ENCODE results near the gene PRKAR1B.

PRKAR1B gene

GRCh38 chr7:506391-506831 lies 220.7 kb downstream of the PRKAR1B start:
- Mint-ChIP-seq H3K4me3 (no peak overlapping the region), H3K9me3 (no peaks in the 10 kb centered on the region), H3K27me3 (peaks cover 10% of the 10 kb centered on the region), H3K36me3 (ENCODE audit: low read depth) (no peaks in the 10 kb centered on the region), H3K27ac (no peak overlapping the region), H3K4me1 (ENCODE audit: low read depth) (no peaks in the 10 kb centered on the region)
- intact Hi-C loops (cut with micrococcal nuclease): no loop called here

- intact Hi-C loops (cut with micrococcal nuclease): no loop called here
- Mint-ChIP-seq H3K4me3 (no peak overlapping the region), H3K4me1 (ENCODE audit: low read depth) (no peaks in the 10 kb centered on the region), H3K27ac (no peak overlapping the region), H3K36me3 (ENCODE audit: low read depth) (no peaks in the 10 kb centered on the region), H3K9me3 (no peaks in the 10 kb centered on the region), H3K27me3 (peaks cover 8% of the 10 kb centered on the region)
Measured at GRCh38 chr7:505171-505570, 221.9 kb downstream of the PRKAR1B start.

GRCh38 chr7:504221-505111 lies 222.6 kb downstream of the PRKAR1B start:
- H3K27me3 Mint-ChIP-seq: peaks cover 3% of the 10 kb centered on the region

GRCh38 chr7:503575-504111 lies 223.4 kb downstream of the PRKAR1B start:
- H3K36me3 Mint-ChIP-seq (ENCODE audit: low read depth): no peaks in the 10 kb centered on the region

More at GRCh38 chr7:504221-505111, 222.6 kb downstream of the PRKAR1B start:
- Mint-ChIP-seq H3K27ac (no peak overlapping the region), H3K4me1 (ENCODE audit: low read depth) (no peaks in the 10 kb centered on the region), H3K36me3 (ENCODE audit: low read depth) (no peaks in the 10 kb centered on the region), H3K9me3 (no peaks in the 10 kb centered on the region), H3K4me3 (no peak overlapping the region)
- intact Hi-C loops (cut with micrococcal nuclease): no loop called here

GRCh38 chr7:502296-502695 lies 224.8 kb downstream of the PRKAR1B start:
- Mint-ChIP-seq H3K27me3 (no peaks in the 10 kb centered on the region), H3K9me3 (no peaks in the 10 kb centered on the region)
- intact Hi-C loops (cut with micrococcal nuclease): no loop called here

More at GRCh38 chr7:503575-504111, 223.4 kb downstream of the PRKAR1B start:
- Mint-ChIP-seq H3K4me1 (ENCODE audit: low read depth) (no peaks in the 10 kb centered on the region), H3K9me3 (no peaks in the 10 kb centered on the region), H3K4me3 (no peak overlapping the region), H3K27ac (no peak overlapping the region), H3K27me3 (peaks cover 3% of the 10 kb centered on the region)
- intact Hi-C loops (cut with micrococcal nuclease): no loop called here

GRCh38 chr7:501526-501925 lies 225.6 kb downstream of the PRKAR1B start:
- Mint-ChIP-seq H3K4me3 (no peak overlapping the region), H3K9me3 (no peaks in the 10 kb centered on the region), H3K36me3 (ENCODE audit: low read depth) (no peaks in the 10 kb centered on the region), H3K27me3 (no peaks in the 10 kb centered on the region), H3K4me1 (ENCODE audit: low read depth) (no peaks in the 10 kb centered on the region), H3K27ac (no peak overlapping the region)
- intact Hi-C loops (cut with micrococcal nuclease): no loop called here

More at GRCh38 chr7:502296-502695, 224.8 kb downstream of the PRKAR1B start:
- no peaks in the 10 kb centered on the region for H3K36me3 Mint-ChIP-seq (ENCODE audit: low read depth)
- H3K4me1 Mint-ChIP-seq (ENCODE audit: low read depth): no peaks in the 10 kb centered on the region
- H3K27ac Mint-ChIP-seq: no peak overlapping the region
- H3K4me3 Mint-ChIP-seq: no peak overlapping the region

GRCh38 chr7:500521-501420 lies 226.3 kb downstream of the PRKAR1B start:
- no peak overlapping the region for H3K27ac Mint-ChIP-seq
- no peaks in the 10 kb centered on the region for H3K27me3 Mint-ChIP-seq
- no peaks in the 10 kb centered on the region for H3K36me3 Mint-ChIP-seq (ENCODE audit: low read depth)
- intact Hi-C loops (cut with micrococcal nuclease): no loop called here
- H3K9me3 Mint-ChIP-seq: no peaks in the 10 kb centered on the region
- H3K4me3 Mint-ChIP-seq: no peak overlapping the region
- no peaks in the 10 kb centered on the region for H3K4me1 Mint-ChIP-seq (ENCODE audit: low read depth)

- H3K4me1 Mint-ChIP-seq (ENCODE audit: low read depth): no peaks in the 10 kb centered on the region
- H3K9me3 Mint-ChIP-seq: no peaks in the 10 kb centered on the region
- H3K27ac Mint-ChIP-seq: no peak overlapping the region
- H3K36me3 Mint-ChIP-seq (ENCODE audit: low read depth): no peaks in the 10 kb centered on the region
- H3K4me3 Mint-ChIP-seq: no peak overlapping the region
- no peaks in the 10 kb centered on the region for H3K27me3 Mint-ChIP-seq
- intact Hi-C loops (cut with micrococcal nuclease): no loop called here
Measured at GRCh38 chr7:499853-500485, 227.1 kb downstream of the PRKAR1B start.

Measured in dendritic cell treated with granulocyte-macrophage colony-stimulating factor and Interleukin-4, amounts not matched to agents 40 ng/mL and 50 ng/mL, for 4 days (primary cell).